Heart left ventricle (tissue), 13 donors: ENCODE results near the gene AHSP.

Experiments
- CTCF ChIP-seq, 12 donors: fragments of 200-600 bp; sonication (generic) in 4 of 12; IDR thresholded peaks; one replicate each; pipeline versions ENCODE4 v1.5.0 to v1.8.0; 2018 to 2022; ENCODE audit warnings: antibody characterized with exemption in 12 of 12, mild to moderate bottlenecking in 5 of 12
- POLR2A ChIP-seq, 2 donors: fragments of 450-650 bp; IDR thresholded peaks; one replicate each; pipeline ENCODE4 v1.6.1; 2017; ENCODE audit warnings: antibody characterized with exemption in 2 of 2, mild to moderate bottlenecking in 2 of 2, moderate library complexity in 2 of 2
- donor health status: ischemic (EF 13 %, LVEDD 7.1; RV severe dilation, severe dysfunction).
- donor health status: DM: no; HTN: yes; CAD: no.
- donor health status: DM: no; HTN: no; CAD: no.
- donor health status: ischemic (EF 25% LVEDD 6.9; RV normal size, moderate dysfunction).
- donor health status: ischemic (EF 25% LVEDD 5.7; RV mildly dilated, moderate dysfunction).
- donor health status: ischemic (EF 35%, LVEDD 5.7; RV mildly dilated, moderate dysfunction).
- donor health status: nonischemic (EF 11% LVEDD 7.7; RV severe dilation, severe dysfunction).
- donor health status: DM: yes; HTN: yes; CAD: no.
- donor health status: PGD.
- donor health status: ischemic (EF 29% LVEDD 5.4; RV normal size, mild dysfunction).
- donor health status: nonischemic (EF 23%, LVEDD 6.1; RV moderate dilation, normal function).

- TF ChIP-seq CTCF (IDR thresholded peaks at IDR 0.05) = no peak
- TF ChIP-seq POLR2A (IDR thresholded peaks at IDR 0.05) = no peak
These were observed 22.2 kb upstream of the AHSP start for GRCh38 chr16:31505483-31505882.
